GM19025 (cell line): ENCODE data around the gene MPP7.

Experiments
- ATAC-seq: cut with Tn5 transposase; IDR thresholded peaks from one replicate; pipeline ENCODE4 v1.9.1; 2021; ENCODE audit warnings: mild to moderate bottlenecking, low read depth, moderate library complexity; ENCODE audit not compliant: unreplicated experiment

Gene MPP7

DNA sequence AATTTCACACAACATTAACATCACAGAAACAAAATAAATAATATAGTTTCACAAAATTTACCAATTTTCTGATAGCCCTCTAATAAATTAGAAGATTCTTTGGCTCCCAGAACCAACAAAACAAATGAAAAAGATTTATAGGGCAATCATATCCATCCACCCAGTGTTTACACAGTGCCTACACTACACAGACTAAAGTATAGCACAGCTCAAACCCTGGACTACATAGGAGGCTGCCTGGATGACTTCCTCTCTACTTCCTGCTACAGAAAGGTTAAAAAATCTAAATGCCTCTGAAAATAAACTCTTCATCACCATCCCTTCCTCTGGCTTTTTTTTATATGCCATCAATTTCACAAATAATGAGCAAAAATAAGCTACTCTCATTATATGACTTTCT lies 28.4 kb downstream of the MPP7 start:
- ATAC-seq, result no peak

DNA sequence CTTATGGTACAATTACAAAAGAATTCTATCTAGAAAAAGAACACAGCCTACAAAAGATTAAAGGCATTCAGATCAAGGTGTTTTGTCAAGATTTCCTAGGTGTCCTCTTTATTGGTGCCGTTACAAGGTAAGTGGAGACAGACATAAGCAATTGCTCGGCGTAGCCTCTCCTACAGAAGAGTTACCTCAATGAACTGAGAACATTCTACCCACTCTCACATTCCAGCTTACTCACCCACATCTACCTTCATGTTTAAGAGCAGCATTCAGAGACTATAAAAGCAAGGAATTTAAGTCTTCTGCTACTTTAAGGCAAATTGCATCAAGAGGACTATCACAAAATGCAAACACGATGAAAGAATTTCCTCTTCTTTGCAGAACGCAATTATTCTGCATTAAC lies 29.5 kb downstream of the MPP7 start:
- no peak for ATAC-seq

DNA sequence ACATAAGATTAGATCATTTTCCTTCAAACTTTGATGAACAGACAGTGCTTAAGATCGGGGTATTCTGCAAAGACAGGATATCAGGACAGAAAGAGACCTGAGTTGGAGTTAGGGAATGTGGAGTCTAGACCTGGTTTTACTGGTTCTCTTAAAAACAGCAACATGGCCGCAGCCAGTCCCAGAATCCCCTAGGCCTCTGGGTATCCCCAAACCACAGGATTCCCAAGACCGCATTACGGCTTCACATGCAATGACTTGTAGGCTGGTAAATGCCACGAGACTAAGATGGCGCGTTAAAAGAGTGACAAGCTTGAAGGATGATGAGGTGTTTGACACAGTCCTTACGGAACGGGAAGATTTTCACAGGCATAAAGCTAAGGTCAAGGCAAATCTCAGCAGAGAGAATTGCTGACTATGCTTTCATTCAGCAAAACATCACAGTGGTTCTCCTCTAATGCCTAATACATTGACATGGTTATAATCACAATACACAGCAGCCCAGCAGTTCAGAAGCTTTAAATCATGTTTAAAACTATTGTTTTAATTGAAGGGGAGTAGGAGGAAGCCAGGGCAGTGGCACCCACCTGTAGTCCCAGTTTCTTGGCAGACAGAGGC lies 32.9 kb downstream of the MPP7 start:
- ATAC-seq, result no peak

DNA sequence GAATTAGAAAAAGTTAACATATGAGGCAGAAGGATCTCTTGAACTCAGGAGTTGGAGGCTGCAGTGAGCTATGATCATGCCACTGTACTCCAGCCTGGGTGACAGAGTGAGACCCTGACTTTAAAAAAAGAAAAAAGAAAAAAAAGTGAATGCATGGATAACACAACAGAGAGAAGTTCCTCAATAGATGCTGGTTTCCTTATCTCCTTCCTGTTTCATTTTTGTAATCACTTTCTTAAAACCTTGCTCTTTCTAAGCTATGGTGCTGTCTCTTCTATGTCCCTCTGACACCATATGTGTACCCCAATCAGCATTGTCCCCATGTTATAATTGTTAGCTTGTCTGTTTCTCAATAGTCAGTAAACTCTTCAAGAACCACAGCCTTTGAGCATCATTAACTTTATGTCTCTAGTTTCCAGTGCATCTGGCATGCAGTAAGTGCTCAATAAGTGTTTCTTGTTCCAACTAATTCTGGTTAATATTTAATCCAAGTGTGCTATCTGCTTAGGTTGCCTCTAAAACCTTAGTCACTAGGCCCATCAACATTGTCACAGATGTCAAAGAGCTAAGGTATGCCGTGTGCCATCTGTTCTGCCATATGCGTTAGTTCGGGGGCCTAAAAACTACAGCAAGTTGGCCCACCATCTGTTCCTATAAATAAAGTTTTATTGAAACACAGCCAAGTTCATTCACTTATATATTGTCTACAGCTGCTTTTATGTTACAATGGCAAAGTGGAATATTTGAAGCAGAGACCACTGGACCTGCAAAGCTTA lies 36.2 kb downstream of the MPP7 start:
- no peak for ATAC-seq

DNA sequence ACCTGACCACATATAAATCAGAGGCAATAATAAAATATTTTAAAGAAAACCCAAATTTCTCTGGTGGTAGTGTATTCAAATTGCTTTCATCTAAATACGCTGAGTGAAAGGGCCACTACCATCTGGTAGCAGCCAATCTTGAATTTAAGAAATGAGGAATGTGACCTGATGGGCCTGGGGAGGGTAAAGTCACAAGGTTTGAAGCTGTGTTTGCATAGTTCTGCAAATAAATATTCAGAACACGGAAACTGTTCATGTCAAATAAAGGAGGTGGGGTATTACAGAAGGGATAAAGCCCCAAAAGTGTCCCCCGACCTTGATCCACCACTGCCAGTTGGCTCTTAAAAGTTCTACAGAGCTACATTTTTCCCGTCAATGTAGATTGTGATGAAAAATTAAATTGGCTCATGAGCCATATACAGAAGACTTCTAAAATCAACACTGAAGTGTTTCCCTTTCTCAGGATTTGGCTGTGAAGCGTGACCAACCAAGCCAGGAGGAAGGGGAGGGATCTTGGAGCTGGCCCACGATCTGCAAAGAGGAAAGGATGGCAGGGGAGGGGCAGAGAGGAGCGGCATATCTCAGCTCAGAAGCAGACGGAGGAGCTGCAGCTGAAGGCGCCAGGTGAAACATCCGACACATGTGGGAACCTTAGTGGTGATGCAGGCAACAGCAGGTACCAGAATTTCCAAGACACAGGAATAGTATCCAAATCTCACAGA lies 39.6 kb downstream of the MPP7 start:
- no peak for ATAC-seq

DNA sequence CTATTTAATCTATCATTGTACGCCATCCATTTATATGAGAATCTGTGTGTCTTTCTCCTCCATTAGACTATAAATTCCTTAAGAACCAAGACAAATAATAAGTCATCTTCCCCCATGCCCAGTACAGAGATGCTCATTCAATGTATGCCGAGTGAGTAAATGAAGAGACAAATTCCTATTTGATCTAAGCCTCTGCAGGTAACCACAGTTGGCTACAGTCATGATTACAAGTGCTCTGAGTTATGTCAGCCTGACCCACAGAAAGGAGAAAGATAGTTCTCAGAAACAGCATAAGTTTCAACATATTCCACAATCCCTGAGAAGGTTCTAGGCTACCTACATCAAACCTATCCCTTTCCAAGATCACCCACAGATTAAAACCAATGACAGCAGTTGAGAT lies 46.1 kb downstream of the MPP7 start:
- ATAC-seq, result no peak

DNA sequence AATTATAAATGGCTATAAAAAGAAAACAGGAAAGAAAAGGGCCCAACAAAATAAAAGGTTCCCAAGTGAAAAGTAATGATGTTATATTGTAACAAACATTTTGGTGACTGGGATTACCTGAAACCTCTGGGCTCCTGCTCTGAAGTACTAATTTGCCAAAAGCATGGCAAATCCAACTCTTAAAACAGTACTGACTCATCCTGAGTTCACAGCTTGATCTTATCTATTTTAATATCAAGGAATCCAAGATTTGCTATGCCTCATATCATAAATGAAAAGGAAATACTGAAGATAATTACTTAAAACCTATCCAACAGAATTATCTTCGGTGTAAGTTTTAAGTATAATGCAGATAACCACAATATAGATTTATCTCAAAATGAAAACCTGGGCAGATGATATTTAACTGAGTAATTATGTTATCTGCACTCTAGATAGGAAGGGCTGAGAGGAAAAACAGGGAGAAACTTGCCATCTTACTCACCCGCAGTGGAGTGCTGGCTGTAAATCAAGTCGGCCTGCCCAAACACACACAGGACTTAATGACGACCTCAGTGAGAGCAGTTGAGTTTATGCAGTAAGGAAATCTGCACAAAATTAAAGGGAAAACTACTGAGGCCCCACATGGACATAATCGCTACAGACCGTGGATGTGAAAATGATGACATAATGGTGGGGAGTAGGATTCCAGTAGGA lies 48.4 kb downstream of the MPP7 start:
- ATAC-seq, result no peak

DNA sequence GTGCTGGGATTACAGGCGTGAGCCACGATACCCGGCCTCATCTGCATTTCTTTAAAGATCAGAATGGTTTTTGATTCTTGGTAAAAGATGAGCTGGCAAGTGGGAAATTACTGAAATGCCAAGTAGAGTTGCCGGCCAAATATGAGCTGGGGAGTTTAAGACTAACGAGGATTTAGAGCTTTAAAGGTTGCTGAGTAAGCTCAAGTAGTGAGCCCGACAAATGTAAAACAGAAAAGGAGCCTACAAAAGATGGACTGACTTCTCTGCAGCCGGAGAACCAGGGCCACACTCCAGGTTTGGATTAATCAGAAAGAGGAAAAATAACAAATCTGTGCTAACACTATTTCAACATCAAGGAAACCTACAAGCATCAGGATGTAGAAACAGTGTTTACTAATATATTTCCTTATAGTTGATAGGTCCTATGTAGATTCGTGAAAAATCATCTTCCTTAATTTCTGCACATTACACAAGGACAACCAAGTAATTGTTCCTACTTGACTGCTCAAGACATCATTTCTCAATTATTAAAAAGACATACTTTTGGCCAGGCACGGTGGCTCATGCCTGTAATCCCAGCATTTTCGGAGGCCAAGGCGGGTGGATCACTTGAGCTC lies 49.6 kb downstream of the MPP7 start:
- ATAC-seq, result no peak
